ENCODE data around the gene MBNL1. TPM values are rescaled to one million over a fixed set of nuclear protein-coding genes. Genes with fewer than 3 reads are reported as not detected.
A peak's percentile ranks its signal among the peaks of the same experiment; 100 is the strongest.

Gene MBNL1
- total RNA-seq (2013) = 398 TPM
- polyA plus RNA-seq (100 to 1,000 TPM; 190 to 204 (median 191) TPM), polyA minus RNA-seq (470 and 616 TPM in 2 replicates), total RNA-seq (637 to 1,111 (median 758) reads per million in 11 experiments)

GRCh38 chr3:152268555-152269055 is at the start of gene MBNL1:
Gene MBNL1, plus strand, starts transcription at chr3:152268929. Its CDS starts 31,265 bp downstream, at chr3:152300194.
- peaks cover 97% of the 10 kb centered on the region for H3K79me2 ChIP-seq (ENCODE audit: insufficient read depth, low read length)

GRCh38 chr3:152219216-152219615 is 49.5 kb upstream of the MBNL1 start:
- peaks cover 0 to 3% (median 0%) of the 10 kb centered on the region in 7 donors for H3K9me3 Mint-ChIP-seq
- Histone ChIP-seq H4K20me1 (ENCODE audit: insufficient read depth, low read length) (no peaks in the 10 kb centered on the region), H3K36me3 (replicated peaks in 1 of 2; ENCODE audit: control insufficient read depth in 1 of 2, insufficient read depth in 2 of 2, low read length in 2 of 2) (no peaks in the 10 kb centered on the region), H3K27me3 (ENCODE audit: control insufficient read depth in 2 of 2, insufficient read depth in 2 of 2, low read length in 2 of 2) (no peaks in the 10 kb centered on the region), H3K27ac (ENCODE audit: low read depth in 1 of 2, low read length in 2 of 2) (peak overlapping the region in 1 of 2 donors; percentile 65), H3K9ac (ENCODE audit: insufficient read depth, low read length, poor library complexity, severe bottlenecking) (no peak overlapping the region), H3K4me3 (replicated peaks in 1 of 3; ENCODE audit: low read depth in 2 of 3, low read length in 3 of 3) (peak overlapping the region in 2 of 3 experiments; percentile 9 to 69), H3K4me1 (ENCODE audit: control insufficient read depth in 1 of 2, insufficient read depth in 2 of 2, low read length in 2 of 2) (peaks cover 44 to 61% of the 10 kb centered on the region in 2 donors), H2AFZ (ENCODE audit: insufficient read depth, low read depth, low read length, poor library complexity, severe bottlenecking) (peak overlapping the region; percentile 36), H3K4me2 (replicated peaks; ENCODE audit: extremely low read depth, low read length, poor library complexity, severe bottlenecking) (peak overlapping the region; percentile 72), H3K9me3 (replicated peaks in 1 of 2; ENCODE audit: control insufficient read depth in 1 of 2, insufficient read depth in 1 of 2, low read length in 2 of 2) (no peaks in the 10 kb centered on the region), H3K79me2 (ENCODE audit: insufficient read depth, low read length) (peaks cover 20% of the 10 kb centered on the region)
- peak overlapping the region in 4 of 7 donors; percentile 0 to 91 (median 58) for H3K27ac Mint-ChIP-seq
- no peak for TF ChIP-seq CTCF (IDR thresholded peaks at IDR 0.05)
- H3K4me3 Mint-ChIP-seq = peak overlapping the region; percentile 64 to 82
- peaks cover 0 to 2% (median 0%) of the 10 kb centered on the region in 3 donors for H3K27me3 Mint-ChIP-seq (ENCODE audit: low read depth in 3 of 3)
- 0% methylated on average over 3 of the region's 3 CpGs for WGBS (ENCODE audit: insufficient coverage)
- peak in 1 of 3 donors; percentile 15 for DNase-seq
- peaks cover 63% of the 10 kb centered on the region for H3K4me1 Mint-ChIP-seq
- intact Hi-C loops (cut with micrococcal nuclease) = no loop called here
- H3K36me3 Mint-ChIP-seq = no peaks in the 10 kb centered on the region

More at GRCh38 chr3:152268555-152269055, at the start of gene MBNL1:
- Histone ChIP-seq H3K27ac (ENCODE audit: low read depth in 1 of 2, low read length in 2 of 2) (peak within 1 kb of the TSS; percentile 98 to 99), H4K20me1 (ENCODE audit: insufficient read depth, low read length) (peaks cover 57% of the 10 kb centered on the region), H3K4me2 (replicated peaks; ENCODE audit: extremely low read depth, low read length, poor library complexity, severe bottlenecking) (peak within 1 kb of the TSS; percentile 84), H3K27me3 (ENCODE audit: control insufficient read depth in 2 of 2, insufficient read depth in 2 of 2, low read length in 2 of 2) (no peaks in the 10 kb centered on the region), H3K36me3 (replicated peaks in 1 of 2; ENCODE audit: control insufficient read depth in 1 of 2, insufficient read depth in 2 of 2, low read length in 2 of 2) (no peaks in the 10 kb centered on the region), H3K9me3 (replicated peaks in 1 of 2; ENCODE audit: control insufficient read depth in 1 of 2, insufficient read depth in 1 of 2, low read length in 2 of 2) (no peaks in the 10 kb centered on the region), H3K9ac (ENCODE audit: insufficient read depth, low read length, poor library complexity, severe bottlenecking) (peak within 1 kb of the TSS; percentile 97), H3K4me1 (ENCODE audit: control insufficient read depth in 1 of 2, insufficient read depth in 2 of 2, low read length in 2 of 2) (peaks cover 51 to 75% of the 10 kb centered on the region in 2 donors), H3K4me3 (replicated peaks in 1 of 3; ENCODE audit: low read depth in 2 of 3, low read length in 3 of 3) (peak within 1 kb of the TSS; percentile 89 to 99 (median 94)), H2AFZ (ENCODE audit: insufficient read depth, low read depth, low read length, poor library complexity, severe bottlenecking) (peak within 1 kb of the TSS; percentile 64)
- under 1% methylated on average over 47 of the region's 50 CpGs for WGBS (ENCODE audit: insufficient coverage)
- Mint-ChIP-seq H3K27ac (peak within 1 kb of the TSS; percentile 97 to 99 (median 98)), H3K9me3 (peaks cover 0 to 4% (median 0%) of the 10 kb centered on the region in 7 donors), H3K4me1 (peaks cover 66% of the 10 kb centered on the region), H3K36me3 (peaks cover 19 to 22% of the 10 kb centered on the region in 2 donors), H3K27me3 (ENCODE audit: low read depth in 3 of 3) (peaks cover 0 to 1% (median 0%) of the 10 kb centered on the region in 3 donors), H3K4me3 (peak within 1 kb of the TSS; percentile 94 to 97)
- TF ChIP-seq CTCF (IDR thresholded peaks at IDR 0.05) = no peak
- peak; percentile 78 to 86 (median 78) for DNase-seq
- intact Hi-C loops (cut with micrococcal nuclease) = loop anchor here (5.0 kb wide), 2 partner anchors 61 to 71 kb away; no protein-coding TSS in a partner anchor
